Neural crest cell (in vitro differentiated cells): Measurements from ENCODE around the gene PRDM1. TPM values are rescaled to one million over a fixed set of nuclear protein-coding genes. Genes with fewer than 3 reads are reported as not detected.
"Not testable (repeated sequence)": the region's sequence is repeated elsewhere in the genome, so short reads cannot be mapped to it uniquely, and the experiment has no call there.

Source experiments
- DNase-seq: peaks from one replicate; pipeline ENCODE4 v3.0.0; 2021; ENCODE audit warnings: low read depth, mixed read lengths, low spot score
- H3K27ac Mint-ChIP-seq: one replicate; pipeline ENCODE4 v1.8.0; 2021; ENCODE audit warnings: mild to moderate bottlenecking, mixed read lengths; ENCODE audit not compliant: unreplicated experiment
- H3K27me3 Mint-ChIP-seq: 2 replicates; pipeline ENCODE4 v1.8.0; 2021; ENCODE audit warnings: low read depth, mild to moderate bottlenecking, mixed read lengths
- H3K36me3 Mint-ChIP-seq: 2 replicates; pipeline ENCODE4 v1.8.0; 2021; ENCODE audit warnings: low read depth, mild to moderate bottlenecking, mixed read lengths
- H3K4me1 Mint-ChIP-seq: 2 replicates; pipeline ENCODE4 v1.8.0; 2021; ENCODE audit warnings: mixed read lengths
- H3K4me3 Mint-ChIP-seq: one replicate; pipeline ENCODE4 v1.8.0; 2021; ENCODE audit warnings: mild to moderate bottlenecking, mixed read lengths
- H3K9me3 Mint-ChIP-seq: 2 replicates; pipeline ENCODE4 v1.8.0; 2021; ENCODE audit warnings: mixed read lengths
- CTCF ChIP-seq: fragments of 200-600 bp; sonication (generic); conservative IDR thresholded peaks from 2 replicates; pipeline ENCODE4 v1.5.0; 2021; ENCODE audit warnings: antibody characterized with exemption, mild to moderate bottlenecking
- total RNA-seq: library from RNA; stranded (reverse); gene quantifications from 2 replicates; pipeline ENCODE4 v1.2.1, GENCODE V29; 2021

The PRDM1 gene
- total RNA-seq, 1 donor from 2014 or later = 1.2 TPM

GRCh38 chr6:106146852-106147351, 60.8 kb downstream of the PRDM1 start:
- Mint-ChIP-seq H3K4me1 (peaks cover 14% of the 10 kb centered on the region), H3K36me3 (no peaks in the 10 kb centered on the region), H3K27me3 (peaks cover 4% of the 10 kb centered on the region), H3K9me3 (no peaks in the 10 kb centered on the region), H3K4me3 (no peak overlapping the region), H3K27ac (no peak overlapping the region)
- no peak for TF ChIP-seq CTCF
- DNase-seq = no peak

- DNase-seq = no peak
- no peak for TF ChIP-seq CTCF
- H3K36me3 Mint-ChIP-seq = no peaks in the 10 kb centered on the region
- H3K9me3 Mint-ChIP-seq = peaks cover 3% of the 10 kb centered on the region
- H3K27ac Mint-ChIP-seq = no peak overlapping the region
- H3K4me3 Mint-ChIP-seq = no peak overlapping the region
- peaks cover 9% of the 10 kb centered on the region for H3K4me1 Mint-ChIP-seq
- peaks cover 4% of the 10 kb centered on the region for H3K27me3 Mint-ChIP-seq
Measured at GRCh38 chr6:106147476-106147875, 61.3 kb downstream of the PRDM1 start.

- H3K36me3 Mint-ChIP-seq = no peaks in the 10 kb centered on the region
- peaks cover 7% of the 10 kb centered on the region for H3K4me1 Mint-ChIP-seq
- peaks cover 3% of the 10 kb centered on the region for H3K9me3 Mint-ChIP-seq
- DNase-seq = no peak
- no peak overlapping the region for H3K27ac Mint-ChIP-seq
- no peak overlapping the region for H3K4me3 Mint-ChIP-seq
- no peak for TF ChIP-seq CTCF
- H3K27me3 Mint-ChIP-seq = peaks cover 4% of the 10 kb centered on the region
Measured at GRCh38 chr6:106149472-106150069, 63.4 kb downstream of the PRDM1 start.

GRCh38 chr6:106152476-106152875, 66.3 kb downstream of the PRDM1 start:
- H3K9me3 Mint-ChIP-seq, H3K4me3 Mint-ChIP-seq, H3K36me3 Mint-ChIP-seq, DNase-seq, H3K27me3 Mint-ChIP-seq: not testable (repeated sequence)
- Mint-ChIP-seq H3K27ac (peak overlapping the region; percentile 1), H3K4me1 (peaks cover 14% of the 10 kb centered on the region)

- no peak overlapping the region for H3K4me3 Mint-ChIP-seq
- peaks cover 3% of the 10 kb centered on the region for H3K9me3 Mint-ChIP-seq
- H3K27ac Mint-ChIP-seq = no peak overlapping the region
- H3K4me1 Mint-ChIP-seq = peaks cover 19% of the 10 kb centered on the region
- H3K27me3 Mint-ChIP-seq = no peaks in the 10 kb centered on the region
- DNase-seq = no peak
- TF ChIP-seq CTCF = no peak
- no peaks in the 10 kb centered on the region for H3K36me3 Mint-ChIP-seq
Measured at GRCh38 chr6:106152952-106153351, 66.8 kb downstream of the PRDM1 start.

- DNase-seq = no peak
- Mint-ChIP-seq H3K4me1 (peaks cover 19% of the 10 kb centered on the region), H3K4me3 (no peak overlapping the region), H3K27me3 (no peaks in the 10 kb centered on the region), H3K9me3 (peaks cover 3% of the 10 kb centered on the region), H3K36me3 (no peaks in the 10 kb centered on the region), H3K27ac (no peak overlapping the region)
- TF ChIP-seq CTCF = no peak
Measured at GRCh38 chr6:106154326-106154725, 68.2 kb downstream of the PRDM1 start.
